ENCODE data around the gene VPS13D.
A peak's percentile ranks its signal among the peaks of the same experiment; 100 is the strongest.

Gene VPS13D

DNA sequence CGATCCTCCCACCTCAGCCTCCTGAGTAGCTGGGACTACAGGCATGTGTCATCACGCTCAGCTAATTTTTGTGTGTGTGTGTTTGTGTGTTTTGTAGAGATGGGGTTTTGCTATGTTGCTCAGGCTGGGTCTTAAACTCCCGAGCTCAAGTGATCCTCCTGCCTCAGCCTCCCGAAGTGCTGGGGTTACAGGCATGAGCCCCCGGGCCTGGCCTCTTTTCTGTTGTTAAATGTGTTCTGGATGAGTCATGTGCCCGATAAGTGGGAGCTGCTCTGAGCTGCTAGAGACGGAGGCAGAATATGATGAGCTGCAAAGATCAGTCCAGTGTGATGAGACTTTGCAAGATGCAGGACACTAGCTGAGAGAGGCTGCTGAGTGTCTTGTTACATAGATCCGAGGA, 75.5 kb downstream of the VPS13D start:
- Histone ChIP-seq H3K4me1 (ENCODE audit: control insufficient read depth, low read length) (no peaks in the 10 kb centered on the region), H3K9me2 (replicated peaks; ENCODE audit: control insufficient read depth, low read length) (no peaks in the 10 kb centered on the region), H4K20me1 (ENCODE audit: control insufficient read depth, insufficient read depth, low read depth, low read length) (no peaks in the 10 kb centered on the region), H3K27me3 (ENCODE audit: control insufficient read depth, low read length) (no peaks in the 10 kb centered on the region), H3K9me3 (ENCODE audit: control insufficient read depth, insufficient read depth, low read length) (no peaks in the 10 kb centered on the region), H3K79me2 (ENCODE audit: control insufficient read depth, low read length) (no peaks in the 10 kb centered on the region), H3K4me3 (ENCODE audit: low read length) (no peak overlapping the region), H3K4me2 (ENCODE audit: low read length) (no peak overlapping the region), H3K27ac (ENCODE audit: low read depth, low read length) (no peak overlapping the region), H3K36me3 (ENCODE audit: control insufficient read depth, low read length) (peaks cover 39% of the 10 kb centered on the region), H3F3A (ENCODE audit: control insufficient read depth, insufficient read depth) (no peaks in the 10 kb centered on the region)
- no peak for TF ChIP-seq EZH2phosphoT487 (IDR thresholded peaks at IDR 0.05; ENCODE audit: borderline replicate concordance, low read length)
- TF ChIP-seq, protein P1, sequence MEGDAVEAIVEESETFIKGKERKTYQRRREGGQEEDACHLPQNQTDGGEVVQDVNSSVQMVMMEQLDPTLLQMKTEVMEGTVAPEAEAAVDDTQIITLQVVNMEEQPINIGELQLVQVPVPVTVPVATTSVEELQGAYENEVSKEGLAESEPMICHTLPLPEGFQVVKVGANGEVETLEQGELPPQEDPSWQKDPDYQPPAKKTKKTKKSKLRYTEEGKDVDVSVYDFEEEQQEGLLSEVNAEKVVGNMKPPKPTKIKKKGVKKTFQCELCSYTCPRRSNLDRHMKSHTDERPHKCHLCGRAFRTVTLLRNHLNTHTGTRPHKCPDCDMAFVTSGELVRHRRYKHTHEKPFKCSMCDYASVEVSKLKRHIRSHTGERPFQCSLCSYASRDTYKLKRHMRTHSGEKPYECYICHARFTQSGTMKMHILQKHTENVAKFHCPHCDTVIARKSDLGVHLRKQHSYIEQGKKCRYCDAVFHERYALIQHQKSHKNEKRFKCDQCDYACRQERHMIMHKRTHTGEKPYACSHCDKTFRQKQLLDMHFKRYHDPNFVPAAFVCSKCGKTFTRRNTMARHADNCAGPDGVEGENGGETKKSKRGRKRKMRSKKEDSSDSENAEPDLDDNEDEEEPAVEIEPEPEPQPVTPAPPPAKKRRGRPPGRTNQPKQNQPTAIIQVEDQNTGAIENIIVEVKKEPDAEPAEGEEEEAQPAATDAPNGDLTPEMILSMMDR (IDR thresholded peaks at IDR 0.05; ENCODE audit: low read depth, low read length, poor library complexity, severe bottlenecking), result no peak

DNA sequence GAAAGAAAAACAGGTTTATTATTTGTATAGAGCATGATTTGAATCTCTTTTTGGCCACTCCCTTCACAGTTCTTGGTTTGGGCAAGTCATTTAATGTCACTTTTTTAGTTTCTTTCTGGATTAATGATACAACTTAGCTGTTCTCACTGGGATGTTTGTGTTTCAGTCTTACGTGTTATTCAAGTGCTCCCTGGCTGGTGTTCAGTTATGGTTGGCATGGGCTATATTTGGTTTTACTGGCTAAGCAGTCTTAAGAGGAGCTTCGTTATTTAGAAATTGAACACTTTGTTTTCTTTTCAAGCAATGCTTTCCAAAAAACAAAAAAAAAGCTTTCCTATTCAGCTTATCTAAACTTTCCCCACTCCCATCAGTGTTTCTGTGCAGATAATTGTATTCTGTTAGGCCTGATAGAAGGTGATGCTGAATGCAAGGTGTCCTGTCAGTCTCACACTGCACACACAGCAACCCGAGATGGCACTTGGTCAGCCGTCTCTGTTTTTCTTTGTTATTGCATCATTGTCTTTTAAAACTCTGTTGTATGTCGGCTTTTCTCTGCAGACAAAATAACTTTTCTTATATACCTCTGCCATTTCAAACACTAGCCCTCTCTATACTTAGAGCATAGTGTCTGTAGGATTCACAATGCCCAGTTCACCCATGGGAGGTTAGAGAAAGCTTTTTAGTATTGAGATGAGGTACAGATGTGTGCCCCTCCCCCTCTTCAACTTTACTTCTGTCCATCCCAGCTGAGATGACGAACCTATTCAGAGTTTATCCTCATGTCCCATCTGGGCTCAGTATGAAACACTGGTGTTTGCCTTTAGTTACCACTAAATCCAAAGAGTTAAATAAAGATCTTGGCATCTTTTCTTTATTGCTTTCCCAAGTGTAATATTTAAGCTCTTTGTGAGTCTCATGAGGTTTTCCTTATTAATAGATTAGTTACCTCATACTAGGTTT, 80.2 kb downstream of the VPS13D start:
- H3K36me3 ChIP-seq (ENCODE audit: control insufficient read depth, low read length), result peaks cover 35% of the 10 kb centered on the region
- H3K4me2 ChIP-seq (ENCODE audit: low read length), result no peak overlapping the region
- TF ChIP-seq EZH2phosphoT487 (IDR thresholded peaks at IDR 0.05; ENCODE audit: borderline replicate concordance, low read length), result no peak
- TF ChIP-seq, protein P1 (IDR thresholded peaks at IDR 0.05; ENCODE audit: low read depth, low read length, poor library complexity, severe bottlenecking), result no peak

DNA sequence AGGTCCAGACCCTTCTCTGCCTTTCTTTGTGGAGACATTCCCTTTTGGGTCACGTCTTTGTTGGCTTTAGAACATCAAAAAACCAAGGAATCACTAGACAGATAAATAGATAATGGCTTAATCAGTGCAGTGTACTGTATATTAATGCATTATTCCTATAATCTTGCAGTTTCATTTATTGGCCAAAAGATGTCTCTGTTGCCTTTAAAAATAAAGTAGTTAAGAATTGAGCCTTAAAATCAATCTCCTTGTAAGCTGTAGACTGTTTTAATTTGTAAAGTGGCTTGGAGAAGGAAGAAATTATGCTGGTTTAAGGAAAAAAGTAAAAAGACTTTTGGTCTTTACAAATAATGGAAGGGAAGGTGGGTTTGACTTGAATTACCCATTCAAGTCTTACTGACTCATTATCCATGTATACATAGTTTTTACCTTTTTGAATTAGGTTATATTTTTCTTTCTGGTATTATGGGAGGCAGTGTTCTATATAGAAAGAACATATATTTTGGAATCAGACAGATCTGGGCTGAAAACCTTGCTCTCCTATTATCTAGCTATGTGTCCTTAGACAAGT, 84.6 kb downstream of the VPS13D start:
- Histone ChIP-seq H3K4me2 (ENCODE audit: low read length) (no peak overlapping the region), H3K27ac (ENCODE audit: low read depth, low read length) (no peak overlapping the region), H3K9me3 (ENCODE audit: control insufficient read depth, insufficient read depth, low read length) (no peaks in the 10 kb centered on the region), H3K27me3 (ENCODE audit: control insufficient read depth, low read length) (no peaks in the 10 kb centered on the region), H4K20me1 (ENCODE audit: control insufficient read depth, insufficient read depth, low read depth, low read length) (no peaks in the 10 kb centered on the region), H3K9me2 (replicated peaks; ENCODE audit: control insufficient read depth, low read length) (no peaks in the 10 kb centered on the region), H3K79me2 (ENCODE audit: control insufficient read depth, low read length) (no peaks in the 10 kb centered on the region), H3K36me3 (ENCODE audit: control insufficient read depth, low read length) (peaks cover 36% of the 10 kb centered on the region), H3F3A (ENCODE audit: control insufficient read depth, insufficient read depth) (no peaks in the 10 kb centered on the region), H3K4me3 (ENCODE audit: low read length) (no peak overlapping the region), H3K4me1 (ENCODE audit: control insufficient read depth, low read length) (no peaks in the 10 kb centered on the region)
- TF ChIP-seq EZH2phosphoT487 (IDR thresholded peaks at IDR 0.05; ENCODE audit: borderline replicate concordance, low read length), result no peak
- TF ChIP-seq, protein P1 (IDR thresholded peaks at IDR 0.05; ENCODE audit: low read depth, low read length, poor library complexity, severe bottlenecking), result peak; percentile 68

More for the DNA sequence above, 80.2 kb downstream of the VPS13D start:
- H4K20me1 ChIP-seq (ENCODE audit: control insufficient read depth, insufficient read depth, low read depth, low read length), result no peaks in the 10 kb centered on the region
- no peak overlapping the region for H3K4me3 ChIP-seq (ENCODE audit: low read length)
- H3K9me3 ChIP-seq (ENCODE audit: control insufficient read depth, insufficient read depth, low read length), result no peaks in the 10 kb centered on the region
- H3K4me1 ChIP-seq (ENCODE audit: control insufficient read depth, low read length), result no peaks in the 10 kb centered on the region
- no peak overlapping the region for H3K27ac ChIP-seq (ENCODE audit: low read depth, low read length)
- no peaks in the 10 kb centered on the region for H3F3A ChIP-seq (ENCODE audit: control insufficient read depth, insufficient read depth)
- H3K79me2 ChIP-seq (ENCODE audit: control insufficient read depth, low read length), result no peaks in the 10 kb centered on the region
- H3K9me2 ChIP-seq (replicated peaks; ENCODE audit: control insufficient read depth, low read length), result no peaks in the 10 kb centered on the region
- no peaks in the 10 kb centered on the region for H3K27me3 ChIP-seq (ENCODE audit: control insufficient read depth, low read length)

Measured in DOHH2 (cell line).